ENCODE data around the gene PPP1R14D.

- TF ChIP-seq CTCF (conservative IDR thresholded peaks at IDR 0.05; ENCODE audit: low read length) (no peak), EZH2phosphoT487 (IDR thresholded peaks at IDR 0.05; ENCODE audit: borderline replicate concordance) (no peak)
Observed at GRCh38 chr15:40787991-40788390, 40.5 kb downstream of the PPP1R14D start.
